ENCODE measurements around the gene RABL6.

Gene RABL6

GRCh38 chr9:136759001-136759400, 48.7 kb upstream of the RABL6 start:
- Histone ChIP-seq H3K36me3 (ENCODE audit: control insufficient read depth in 2 of 2, insufficient read depth in 1 of 2, low read length in 2 of 2) (no peaks in the 10 kb centered on the region), H3K9me3 (ENCODE audit: control insufficient read depth, insufficient read depth, low read depth, low read length) (no peaks in the 10 kb centered on the region), H3K4me1 (ENCODE audit: control insufficient read depth, insufficient read depth, low read length) (no peaks in the 10 kb centered on the region), H3K4me3 (ENCODE audit: low read depth, low read length) (no peak overlapping the region), H3K27ac (ENCODE audit: extremely low read depth, low read depth, low read length) (no peak overlapping the region)
- CTCF ChIA-PET, result interaction anchor here (0.6 to 5.9 kb wide), 14 partner anchors 11 to 619 kb away, joined by 3 to 54 read pairs (median 6); partner anchors contain the start of gene LCN6
- TF ChIP-seq ZSCAN30 (tag by site-specific recombination; IDR thresholded peaks at IDR 0.05) (no peak), GLI2 (tag by site-specific recombination; IDR thresholded peaks at IDR 0.05; ENCODE audit: borderline replicate concordance, low read depth) (no peak), ZNF624 (tag by site-specific recombination; IDR thresholded peaks at IDR 0.05) (no peak), ZNF302 (tag by site-specific recombination; IDR thresholded peaks at IDR 0.05; ENCODE audit: low read depth) (no peak), ZSCAN5A (tag by site-specific recombination; IDR thresholded peaks at IDR 0.05) (no peak), ZNF585B (tag by site-specific recombination; IDR thresholded peaks at IDR 0.05) (no peak), SP3 (tag by site-specific recombination; IDR thresholded peaks at IDR 0.05) (no peak), ZNF146 (tag by site-specific recombination; IDR thresholded peaks at IDR 0.05) (no peak), INSM2 (tag by site-specific recombination; IDR thresholded peaks at IDR 0.05) (no peak), ZNF335 (tag by site-specific recombination; conservative IDR thresholded peaks at IDR 0.05) (no peak), ZNF18 (tag by site-specific recombination; IDR thresholded peaks at IDR 0.05) (no peak), ZNF10 (tag by site-specific recombination; IDR thresholded peaks at IDR 0.05) (no peak), ZNF514 (tag by site-specific recombination; IDR thresholded peaks at IDR 0.05) (no peak), ZNF280C (tag by site-specific recombination; IDR thresholded peaks at IDR 0.05) (no peak), ZNF423 (tag by site-specific recombination; IDR thresholded peaks at IDR 0.05) (no peak), ZNF654 (tag by site-specific recombination; IDR thresholded peaks at IDR 0.05; ENCODE audit: low read depth) (no peak), ZNF785 (tag by site-specific recombination; IDR thresholded peaks at IDR 0.05) (no peak), ZNF600 (tag by site-specific recombination; IDR thresholded peaks at IDR 0.05) (no peak), ZNF24 (tag by site-specific recombination; IDR thresholded peaks at IDR 0.05) (no peak), ZSCAN18 (tag by site-specific recombination; IDR thresholded peaks at IDR 0.05) (no peak)
- POLR2A ChIA-PET, result interaction anchor here (2.3 kb wide), 1 partner anchor 31 kb away, joined by 9 read pairs; no protein-coding TSS in a partner anchor
